Keratinocyte (primary cell): ENCODE data around the gene KLHL25.

Experiments
- EZH2 ChIP-seq: IDR thresholded peaks from one replicate; pipeline ENCODE4 v1.6.1; 2012; ENCODE audit warnings: inconsistent platforms, mild to moderate bottlenecking, low read length, moderate library complexity
- TF ChIP-seq, protein P1 (sequence below), 3 experiments: IDR thresholded peaks in 1 of 3; conservative IDR thresholded peaks in 1 of 3; optimal IDR thresholded peaks in 1 of 3; 2 replicates in 2 of 3; 3 replicates in 1 of 3; pipeline versions ENCODE3 to v1.5.1; 2011; ENCODE audit warnings: low read length in 3 of 3, mild to moderate bottlenecking in 3 of 3, moderate library complexity in 2 of 3, control low read depth in 1 of 3, inconsistent platforms in 1 of 3; ENCODE audit not compliant: insufficient read depth in 2 of 3; ENCODE audit errors: extremely low read depth in 1 of 3

DNA sequence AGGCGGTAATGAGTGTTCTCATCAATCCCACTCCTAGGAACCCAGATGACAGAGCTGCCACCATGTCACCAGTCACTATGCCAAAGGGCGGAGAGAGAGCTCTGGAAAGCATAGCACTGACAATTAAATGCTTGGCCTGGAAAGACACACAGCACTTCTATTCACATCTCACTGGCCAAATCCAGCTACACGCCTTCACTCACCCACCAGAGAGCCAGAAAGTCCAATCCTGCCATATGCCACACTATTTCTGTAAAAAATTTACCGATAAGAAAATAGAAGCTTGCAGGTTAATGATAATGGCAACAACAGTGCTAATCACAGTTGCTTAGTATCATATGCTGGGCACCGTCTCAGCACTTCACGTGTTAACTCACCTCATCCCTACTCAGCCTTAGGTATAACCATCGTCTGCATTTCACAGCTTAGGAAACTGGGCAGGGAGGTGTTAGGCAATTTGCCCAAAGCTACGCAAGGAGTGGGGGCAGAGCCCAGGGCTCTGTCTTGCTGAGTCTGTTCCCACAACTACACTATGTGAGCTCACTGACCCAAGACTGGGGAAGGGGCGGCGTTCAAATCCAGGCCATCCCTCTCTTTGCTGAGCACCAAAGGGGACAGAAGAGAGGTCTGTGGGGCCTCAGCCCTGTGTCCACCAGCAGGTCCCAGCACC, 16.5 kb downstream of the KLHL25 start:
- TF ChIP-seq, protein P1, sequence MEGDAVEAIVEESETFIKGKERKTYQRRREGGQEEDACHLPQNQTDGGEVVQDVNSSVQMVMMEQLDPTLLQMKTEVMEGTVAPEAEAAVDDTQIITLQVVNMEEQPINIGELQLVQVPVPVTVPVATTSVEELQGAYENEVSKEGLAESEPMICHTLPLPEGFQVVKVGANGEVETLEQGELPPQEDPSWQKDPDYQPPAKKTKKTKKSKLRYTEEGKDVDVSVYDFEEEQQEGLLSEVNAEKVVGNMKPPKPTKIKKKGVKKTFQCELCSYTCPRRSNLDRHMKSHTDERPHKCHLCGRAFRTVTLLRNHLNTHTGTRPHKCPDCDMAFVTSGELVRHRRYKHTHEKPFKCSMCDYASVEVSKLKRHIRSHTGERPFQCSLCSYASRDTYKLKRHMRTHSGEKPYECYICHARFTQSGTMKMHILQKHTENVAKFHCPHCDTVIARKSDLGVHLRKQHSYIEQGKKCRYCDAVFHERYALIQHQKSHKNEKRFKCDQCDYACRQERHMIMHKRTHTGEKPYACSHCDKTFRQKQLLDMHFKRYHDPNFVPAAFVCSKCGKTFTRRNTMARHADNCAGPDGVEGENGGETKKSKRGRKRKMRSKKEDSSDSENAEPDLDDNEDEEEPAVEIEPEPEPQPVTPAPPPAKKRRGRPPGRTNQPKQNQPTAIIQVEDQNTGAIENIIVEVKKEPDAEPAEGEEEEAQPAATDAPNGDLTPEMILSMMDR (optimal IDR thresholded peaks at IDR 0.05 in 1 of 3, IDR thresholded peaks at IDR 0.05 in 1 of 3, conservative IDR thresholded peaks at IDR 0.05 in 1 of 3; ENCODE audit: extremely low read depth in 1 of 3, insufficient read depth in 2 of 3, low read length in 3 of 3): no peak
- no peak for TF ChIP-seq EZH2
